Measurements from ENCODE around the gene HDAC8.
A peak's percentile ranks its signal among the peaks of the same experiment; 100 is the strongest.

Gene HDAC8

DNA sequence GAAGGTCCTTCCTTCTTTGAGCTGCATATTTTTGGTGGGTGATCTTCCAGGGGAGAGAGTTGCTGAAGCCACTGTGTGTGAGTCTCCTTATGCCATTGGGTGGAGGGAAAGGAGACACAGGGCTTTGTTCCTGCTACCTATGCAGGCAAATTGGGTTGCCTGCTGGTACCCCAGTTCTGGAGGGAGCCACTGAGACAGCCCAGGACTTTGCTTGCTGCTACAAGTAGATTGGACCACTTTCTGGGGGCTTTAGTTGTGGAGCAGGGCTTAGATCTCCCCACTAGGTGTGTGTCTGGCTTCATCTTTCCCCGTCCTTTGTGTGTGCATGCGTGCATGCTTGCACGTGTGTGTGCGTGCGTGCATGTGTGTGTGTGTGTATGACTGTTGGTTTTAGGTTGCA, 276.9 kb downstream of the HDAC8 start:
- H3K4me3 ChIP-seq (ENCODE audit: low read length, poor library complexity, severe bottlenecking): no peak overlapping the region
- no peak overlapping the region for H3K9ac ChIP-seq (ENCODE audit: low read depth, low read length, poor library complexity, severe bottlenecking)
- H3F3A ChIP-seq (ENCODE audit: low read depth): no peaks in the 10 kb centered on the region
- no peaks in the 10 kb centered on the region for H4K20me1 ChIP-seq (ENCODE audit: insufficient read depth, low read length, poor library complexity, severe bottlenecking)
- no peak overlapping the region for H3K4me2 ChIP-seq (ENCODE audit: low read depth, low read length, poor library complexity, severe bottlenecking)
- no peaks in the 10 kb centered on the region for H3K4me1 ChIP-seq (ENCODE audit: insufficient read depth, low read length, poor library complexity, severe bottlenecking)
- TF ChIP-seq, protein P1, sequence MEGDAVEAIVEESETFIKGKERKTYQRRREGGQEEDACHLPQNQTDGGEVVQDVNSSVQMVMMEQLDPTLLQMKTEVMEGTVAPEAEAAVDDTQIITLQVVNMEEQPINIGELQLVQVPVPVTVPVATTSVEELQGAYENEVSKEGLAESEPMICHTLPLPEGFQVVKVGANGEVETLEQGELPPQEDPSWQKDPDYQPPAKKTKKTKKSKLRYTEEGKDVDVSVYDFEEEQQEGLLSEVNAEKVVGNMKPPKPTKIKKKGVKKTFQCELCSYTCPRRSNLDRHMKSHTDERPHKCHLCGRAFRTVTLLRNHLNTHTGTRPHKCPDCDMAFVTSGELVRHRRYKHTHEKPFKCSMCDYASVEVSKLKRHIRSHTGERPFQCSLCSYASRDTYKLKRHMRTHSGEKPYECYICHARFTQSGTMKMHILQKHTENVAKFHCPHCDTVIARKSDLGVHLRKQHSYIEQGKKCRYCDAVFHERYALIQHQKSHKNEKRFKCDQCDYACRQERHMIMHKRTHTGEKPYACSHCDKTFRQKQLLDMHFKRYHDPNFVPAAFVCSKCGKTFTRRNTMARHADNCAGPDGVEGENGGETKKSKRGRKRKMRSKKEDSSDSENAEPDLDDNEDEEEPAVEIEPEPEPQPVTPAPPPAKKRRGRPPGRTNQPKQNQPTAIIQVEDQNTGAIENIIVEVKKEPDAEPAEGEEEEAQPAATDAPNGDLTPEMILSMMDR (conservative IDR thresholded peaks at IDR 0.05; ENCODE audit: low read length): no peak
- TF ChIP-seq EZH2phosphoT487 (IDR thresholded peaks at IDR 0.05; ENCODE audit: borderline replicate concordance): no peak
- no peaks in the 10 kb centered on the region for H3K36me3 ChIP-seq (ENCODE audit: insufficient read depth, low read length)
- H3K27me3 ChIP-seq (ENCODE audit: insufficient read depth, low read length, poor library complexity, severe bottlenecking): no peaks in the 10 kb centered on the region
- no peaks in the 10 kb centered on the region for H3K9me2 ChIP-seq (replicated peaks; ENCODE audit: low read depth, low read length)
- no peaks in the 10 kb centered on the region for H3K9me3 ChIP-seq (ENCODE audit: insufficient read depth, low read depth, low read length)
- no peak overlapping the region for H2AFZ ChIP-seq (ENCODE audit: low read length)
- H3K79me2 ChIP-seq (ENCODE audit: insufficient read depth, low read length): no peaks in the 10 kb centered on the region

DNA sequence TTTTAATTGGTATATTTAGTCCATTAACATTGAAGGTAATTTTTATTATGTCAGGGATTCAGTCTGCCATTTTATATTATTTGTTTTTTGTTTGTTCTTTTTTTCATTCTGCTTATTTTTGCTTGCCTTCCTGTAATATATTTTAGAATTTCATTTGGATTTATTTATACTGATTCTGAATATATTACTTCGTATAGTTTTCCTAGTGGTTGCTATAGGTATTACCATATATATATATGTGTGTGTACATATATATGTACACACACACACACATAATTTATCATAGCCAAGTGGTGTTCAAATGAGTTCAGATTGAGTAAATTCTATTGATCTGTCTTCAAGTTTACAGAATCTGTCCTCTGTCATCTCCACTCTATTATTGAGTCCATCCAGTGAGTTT, 278.1 kb downstream of the HDAC8 start:
- Histone ChIP-seq H3K36me3 (ENCODE audit: insufficient read depth, low read length) (no peaks in the 10 kb centered on the region), H3K4me1 (ENCODE audit: insufficient read depth, low read length, poor library complexity, severe bottlenecking) (no peaks in the 10 kb centered on the region), H3K9me3 (ENCODE audit: insufficient read depth, low read depth, low read length) (no peaks in the 10 kb centered on the region), H3K9me2 (replicated peaks; ENCODE audit: low read depth, low read length) (no peaks in the 10 kb centered on the region), H3K9ac (ENCODE audit: low read depth, low read length, poor library complexity, severe bottlenecking) (no peak overlapping the region), H3K27me3 (ENCODE audit: insufficient read depth, low read length, poor library complexity, severe bottlenecking) (no peaks in the 10 kb centered on the region), H3K79me2 (ENCODE audit: insufficient read depth, low read length) (no peaks in the 10 kb centered on the region), H4K20me1 (ENCODE audit: insufficient read depth, low read length, poor library complexity, severe bottlenecking) (no peaks in the 10 kb centered on the region), H2AFZ (ENCODE audit: low read length) (no peak overlapping the region), H3K4me2 (ENCODE audit: low read depth, low read length, poor library complexity, severe bottlenecking) (no peak overlapping the region), H3F3A (ENCODE audit: low read depth) (no peaks in the 10 kb centered on the region), H3K4me3 (ENCODE audit: low read length, poor library complexity, severe bottlenecking) (no peak overlapping the region)
- TF ChIP-seq, protein P1 (conservative IDR thresholded peaks at IDR 0.05; ENCODE audit: low read length): 0 out of 2 replicates have a peak, but pooled peaks have one; percentile 9
- no peak for TF ChIP-seq EZH2phosphoT487 (IDR thresholded peaks at IDR 0.05; ENCODE audit: borderline replicate concordance)

DNA sequence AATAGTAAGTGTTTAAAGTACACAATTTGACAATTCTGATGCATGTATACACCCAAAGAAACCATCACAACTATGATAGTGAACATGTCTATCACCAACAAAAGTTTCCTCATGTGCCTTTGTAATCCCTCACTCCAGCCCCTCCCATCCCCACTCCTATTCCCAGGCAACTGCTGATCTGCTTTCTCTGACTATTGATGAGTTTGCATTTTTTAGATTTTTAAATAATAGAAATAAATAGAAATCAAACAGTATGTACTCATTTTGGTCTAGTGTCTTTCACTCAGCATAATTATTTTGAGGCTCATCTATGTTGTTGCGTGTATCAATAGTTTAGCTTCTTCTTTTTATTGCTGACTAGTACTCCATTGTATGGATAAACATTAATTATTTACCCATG, 290.3 kb downstream of the HDAC8 start:
- Histone ChIP-seq H3K36me3 (ENCODE audit: insufficient read depth, low read length) (no peaks in the 10 kb centered on the region), H4K20me1 (ENCODE audit: insufficient read depth, low read length, poor library complexity, severe bottlenecking) (no peaks in the 10 kb centered on the region)
- TF ChIP-seq, protein P1 (conservative IDR thresholded peaks at IDR 0.05; ENCODE audit: low read length): no peak
- no peak for TF ChIP-seq EZH2phosphoT487 (IDR thresholded peaks at IDR 0.05; ENCODE audit: borderline replicate concordance)

More for the DNA sequence above, 290.3 kb downstream of the HDAC8 start:
- Histone ChIP-seq H3K9me3 (ENCODE audit: insufficient read depth, low read depth, low read length) (no peaks in the 10 kb centered on the region), H3K4me1 (ENCODE audit: insufficient read depth, low read length, poor library complexity, severe bottlenecking) (no peaks in the 10 kb centered on the region), H3K9me2 (replicated peaks; ENCODE audit: low read depth, low read length) (no peaks in the 10 kb centered on the region), H3K4me2 (ENCODE audit: low read depth, low read length, poor library complexity, severe bottlenecking) (no peak overlapping the region), H3K27me3 (ENCODE audit: insufficient read depth, low read length, poor library complexity, severe bottlenecking) (no peaks in the 10 kb centered on the region), H3K4me3 (ENCODE audit: low read length, poor library complexity, severe bottlenecking) (no peak overlapping the region), H2AFZ (ENCODE audit: low read length) (no peak overlapping the region), H3K9ac (ENCODE audit: low read depth, low read length, poor library complexity, severe bottlenecking) (no peak overlapping the region), H3F3A (ENCODE audit: low read depth) (no peaks in the 10 kb centered on the region), H3K79me2 (ENCODE audit: insufficient read depth, low read length) (no peaks in the 10 kb centered on the region)

Data from Loucy (cell line).